ENCODE results near the gene BTBD9. TPM values are rescaled to one million over a fixed set of nuclear protein-coding genes. Genes with fewer than 3 reads are reported as not detected.

Gene BTBD9
- total and polyA plus RNA-seq, 2 donors (not counting 1 experiment from before 2014, with no cell fraction given): 4.1 to 48.9 TPM

- ChIA-PET CTCF (no interaction called here), POLR2A (no interaction called here)
- Histone ChIP-seq H4K20me1 (ENCODE audit: control insufficient read depth, insufficient read depth, low read length, poor library complexity, severe bottlenecking) (no peaks in the 10 kb centered on the region), H3K79me2 (ENCODE audit: control insufficient read depth, insufficient read depth, low read length) (no peaks in the 10 kb centered on the region), H3K27me3 (replicated peaks in 1 of 4; ENCODE audit: control extremely low read depth in 1 of 4, control insufficient read depth in 3 of 4, insufficient read depth in 4 of 4, low read length in 3 of 4) (no peaks in the 10 kb centered on the region), H2AFZ (ENCODE audit: insufficient read depth, low read depth, low read length, poor library complexity, severe bottlenecking) (no peak overlapping the region), H3K4me1 (ENCODE audit: control insufficient read depth in 2 of 2, insufficient read depth in 2 of 2, low read length in 2 of 2) (peaks cover 6 to 14% of the 10 kb centered on the region in 2 donors), H3K4me2 (replicated peaks; ENCODE audit: low read depth, low read length, poor library complexity, severe bottlenecking) (no peak overlapping the region), H3K9ac (ENCODE audit: low read length) (no peak overlapping the region), H3K36me3 (replicated peaks in 1 of 2; ENCODE audit: control extremely low read depth in 1 of 2, control insufficient read depth in 1 of 2, extremely low read depth in 1 of 2, insufficient read depth in 2 of 2, low read length in 1 of 2) (no peaks in the 10 kb centered on the region), H3K9me3 (ENCODE audit: control extremely low read depth in 1 of 3, control insufficient read depth in 2 of 3, insufficient read depth in 1 of 3, low read length in 2 of 3) (no peaks in the 10 kb centered on the region), H3K27ac (ENCODE audit: low read length in 2 of 2) (no peak overlapping the region), H3K4me3 (ENCODE audit: control extremely low read depth in 1 of 5, extremely low read depth in 1 of 5, insufficient read depth in 1 of 5, low read depth in 2 of 5, low read length in 4 of 5) (no peak overlapping the region)
- Mint-ChIP-seq H3K27ac (no peak overlapping the region), H3K9me3 (ENCODE audit: insufficient read depth) (no peaks in the 10 kb centered on the region), H3K4me1 (peaks cover 30% of the 10 kb centered on the region), H3K4me3 (no peak overlapping the region), H3K27me3 (no peaks in the 10 kb centered on the region)
- intact Hi-C loops (cut with micrococcal nuclease): no loop called here
- no peak for TF ChIP-seq EZH2 (IDR thresholded peaks at IDR 0.05; ENCODE audit: borderline replicate concordance, insufficient read depth, low read depth, low read length, poor library complexity, severe bottlenecking)
- no peak for TF ChIP-seq CTCF (IDR thresholded peaks at IDR 0.05)
- DNase-seq: no peak
- ATAC-seq (ENCODE audit: low read depth): no peak
Observed at GRCh38 chr6:38350942-38351341, 288.8 kb downstream of the BTBD9 start.

- Histone ChIP-seq H3K4me1 (ENCODE audit: control insufficient read depth in 2 of 2, insufficient read depth in 2 of 2, low read length in 2 of 2) (peaks cover 6 to 14% of the 10 kb centered on the region in 2 donors), H3K36me3 (replicated peaks in 1 of 2; ENCODE audit: control extremely low read depth in 1 of 2, control insufficient read depth in 1 of 2, extremely low read depth in 1 of 2, insufficient read depth in 2 of 2, low read length in 1 of 2) (no peaks in the 10 kb centered on the region), H3K79me2 (ENCODE audit: control insufficient read depth, insufficient read depth, low read length) (no peaks in the 10 kb centered on the region), H4K20me1 (ENCODE audit: control insufficient read depth, insufficient read depth, low read length, poor library complexity, severe bottlenecking) (no peaks in the 10 kb centered on the region), H3K27ac (ENCODE audit: low read length in 2 of 2) (no peak overlapping the region), H3K4me3 (ENCODE audit: control extremely low read depth in 1 of 5, extremely low read depth in 1 of 5, insufficient read depth in 1 of 5, low read depth in 2 of 5, low read length in 4 of 5) (no peak overlapping the region), H2AFZ (ENCODE audit: insufficient read depth, low read depth, low read length, poor library complexity, severe bottlenecking) (no peak overlapping the region), H3K4me2 (replicated peaks; ENCODE audit: low read depth, low read length, poor library complexity, severe bottlenecking) (no peak overlapping the region), H3K9ac (ENCODE audit: low read length) (no peak overlapping the region), H3K9me3 (ENCODE audit: control extremely low read depth in 1 of 3, control insufficient read depth in 2 of 3, insufficient read depth in 1 of 3, low read length in 2 of 3) (no peaks in the 10 kb centered on the region), H3K27me3 (replicated peaks in 1 of 4; ENCODE audit: control extremely low read depth in 1 of 4, control insufficient read depth in 3 of 4, insufficient read depth in 4 of 4, low read length in 3 of 4) (no peaks in the 10 kb centered on the region)
- ATAC-seq (ENCODE audit: low read depth) (no peak), DNase-seq (no peak)
- no peaks in the 10 kb centered on the region for H3K9me3 Mint-ChIP-seq (ENCODE audit: insufficient read depth)
- H3K4me1 Mint-ChIP-seq: peaks cover 22% of the 10 kb centered on the region
- WGBS (ENCODE audit: insufficient coverage): no CpG with 5 or more reads among the region's 4 CpGs
- ChIA-PET CTCF (no interaction called here), POLR2A (no interaction called here)
- no peaks in the 10 kb centered on the region for H3K27me3 Mint-ChIP-seq
- H3K4me3 Mint-ChIP-seq: no peak overlapping the region
- no peak overlapping the region for H3K27ac Mint-ChIP-seq
- intact Hi-C loops (cut with micrococcal nuclease): no loop called here
- no peak for TF ChIP-seq CTCF (IDR thresholded peaks at IDR 0.05)
- no peak for TF ChIP-seq EZH2 (IDR thresholded peaks at IDR 0.05; ENCODE audit: borderline replicate concordance, insufficient read depth, low read depth, low read length, poor library complexity, severe bottlenecking)
Observed at GRCh38 chr6:38350220-38350619, 289.5 kb downstream of the BTBD9 start.

Data from B cell (primary cell).